ENCODE data around the gene LRRC53.

Gene LRRC53

DNA sequence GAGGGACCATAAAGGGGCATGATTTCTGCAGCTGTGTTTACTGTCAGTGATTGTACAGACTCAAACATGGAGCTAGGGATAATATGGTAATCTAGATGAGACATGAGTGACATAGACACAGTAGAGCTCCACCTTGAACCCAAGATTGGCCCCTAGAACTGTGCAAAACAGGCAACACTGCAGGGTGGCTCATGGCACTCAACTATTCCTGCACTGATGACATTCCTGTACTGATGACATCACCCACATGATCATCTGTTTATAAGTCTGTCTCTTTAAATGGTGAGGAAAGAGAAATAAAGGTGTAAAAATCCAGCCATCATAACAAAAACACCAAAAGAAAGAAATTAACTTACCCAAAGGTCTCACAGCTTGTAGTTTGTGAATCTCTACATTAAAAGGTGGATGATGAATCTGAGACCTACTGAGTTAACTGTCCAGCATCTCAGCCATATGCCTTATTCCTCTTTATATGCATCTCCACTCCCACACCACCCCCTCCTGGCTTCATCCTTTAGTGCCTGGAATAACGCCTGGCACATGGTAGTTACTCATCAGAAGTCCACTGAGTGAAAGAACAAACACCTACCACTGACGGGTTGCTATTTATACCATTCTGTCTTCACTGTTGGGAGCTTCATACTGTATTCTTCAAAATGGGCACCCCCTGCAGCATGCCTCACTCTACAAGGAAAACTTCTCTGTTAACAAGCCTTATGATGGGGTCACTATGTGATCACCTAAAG, at the start of gene LRRC53:
LRRC53 (minus strand) TSS at position 442 of the 746 bp plus-strand sequence. CDS start 29,262 bp downstream, outside the sequence.
- DNase-seq = no peak

DNA sequence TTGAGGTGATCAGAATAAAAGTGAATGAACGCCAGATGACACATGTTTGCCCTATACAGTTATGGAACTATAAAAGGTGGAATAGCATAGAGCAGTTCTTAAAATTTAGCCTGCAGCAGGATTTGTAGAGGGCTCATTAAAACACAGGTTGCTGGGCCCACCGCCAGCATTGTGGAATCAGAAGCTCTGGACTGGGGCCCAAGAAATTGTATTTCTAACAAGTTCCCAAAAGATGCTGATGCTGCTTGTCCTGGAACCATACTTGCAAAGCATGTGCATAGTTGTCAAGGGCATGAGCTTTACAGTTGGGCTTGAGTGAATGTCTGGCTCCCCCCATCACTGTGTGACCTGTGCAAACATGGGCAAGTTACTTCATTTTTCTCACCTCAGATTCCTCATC, 37.5 kb upstream of the LRRC53 start:
- no peak for DNase-seq

GRCh38 chr1:74548961-74549750, 36.7 kb upstream of the LRRC53 start:
- no peak for DNase-seq

GRCh38 chr1:74545821-74546220, 33.4 kb upstream of the LRRC53 start:
- no peak for DNase-seq

DNA sequence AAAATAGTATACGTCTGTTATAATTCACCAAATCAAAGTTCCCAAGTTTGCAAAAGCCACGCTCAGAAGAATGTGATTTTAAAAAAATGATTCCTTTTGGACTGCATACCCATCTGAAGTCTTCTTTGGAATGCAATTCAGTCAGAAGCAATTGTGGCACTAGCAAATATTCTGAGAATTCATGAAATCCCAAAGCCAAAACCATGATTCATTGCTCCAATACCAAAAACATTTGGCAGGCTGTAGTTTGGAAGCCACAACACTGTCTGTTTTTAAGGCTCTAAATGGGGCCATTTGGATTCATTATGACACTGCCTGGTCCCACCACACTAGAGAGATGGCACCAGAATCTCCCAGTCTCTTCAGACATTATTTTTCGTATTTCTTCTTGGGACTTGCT, 21.8 kb upstream of the LRRC53 start:
- DNase-seq = no peak

DNA sequence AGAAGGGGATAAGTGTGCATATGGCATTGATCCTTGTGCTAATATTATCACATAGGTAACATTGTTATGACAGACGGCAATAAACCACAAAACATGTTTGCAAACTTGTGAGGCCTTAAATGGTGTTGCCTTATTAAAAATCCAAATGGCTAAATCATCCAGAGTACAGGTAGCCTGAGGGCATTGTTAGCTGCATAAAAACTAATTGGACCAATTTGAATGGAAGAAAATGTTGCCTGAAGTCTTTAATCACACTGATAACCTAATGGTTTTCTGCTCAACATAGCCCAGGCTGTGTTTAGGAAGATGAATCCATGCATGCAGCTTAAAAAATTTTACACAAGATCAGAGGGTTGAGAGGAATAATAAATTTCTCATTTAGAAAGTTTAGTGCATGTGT, 19.4 kb upstream of the LRRC53 start:
- no peak for DNase-seq

DNA sequence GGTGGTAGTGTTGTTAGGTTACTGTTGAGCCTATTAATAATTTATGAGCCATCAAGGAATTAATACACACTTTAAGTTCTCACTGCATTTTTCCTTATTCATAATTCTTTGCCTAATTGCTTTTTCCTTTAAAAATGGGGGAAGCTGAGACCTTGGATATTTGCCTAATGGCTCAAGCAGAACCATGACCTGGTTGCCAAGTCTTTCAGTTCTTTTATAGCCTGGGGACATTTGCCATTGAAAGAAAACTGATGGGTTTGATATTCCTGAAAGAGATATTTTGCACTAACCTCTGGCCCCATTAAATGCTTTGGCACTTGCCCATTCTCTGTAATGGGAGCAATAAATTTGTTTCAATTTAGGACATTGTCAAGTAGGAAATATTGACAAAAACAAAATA, 18.5 kb upstream of the LRRC53 start:
- DNase-seq = no peak

GRCh38 chr1:74528123-74528522, 15.7 kb upstream of the LRRC53 start:
- DNase-seq = no peak

DNA sequence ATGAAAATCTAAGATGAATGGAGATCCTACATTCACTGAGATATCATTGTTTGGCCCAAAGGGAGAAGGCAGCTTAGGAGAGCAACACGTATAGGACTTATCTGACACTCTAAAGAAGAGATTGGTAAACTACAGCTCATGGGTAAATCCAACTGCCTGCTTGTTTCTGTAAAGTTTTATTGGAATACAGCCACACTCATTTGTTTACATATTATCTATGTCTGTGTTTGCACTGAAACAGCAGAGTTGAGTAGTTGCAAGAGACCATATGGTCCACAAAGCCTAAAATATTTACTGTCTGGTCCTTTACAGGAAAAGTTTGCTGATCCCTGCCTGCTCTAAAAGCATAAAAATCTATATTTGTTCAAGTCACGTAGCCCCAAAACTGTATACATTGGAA, 14.3 kb upstream of the LRRC53 start:
- no peak for DNase-seq

GRCh38 chr1:74523873-74524480, 11.6 kb upstream of the LRRC53 start:
- DNase-seq = no peak

DNA sequence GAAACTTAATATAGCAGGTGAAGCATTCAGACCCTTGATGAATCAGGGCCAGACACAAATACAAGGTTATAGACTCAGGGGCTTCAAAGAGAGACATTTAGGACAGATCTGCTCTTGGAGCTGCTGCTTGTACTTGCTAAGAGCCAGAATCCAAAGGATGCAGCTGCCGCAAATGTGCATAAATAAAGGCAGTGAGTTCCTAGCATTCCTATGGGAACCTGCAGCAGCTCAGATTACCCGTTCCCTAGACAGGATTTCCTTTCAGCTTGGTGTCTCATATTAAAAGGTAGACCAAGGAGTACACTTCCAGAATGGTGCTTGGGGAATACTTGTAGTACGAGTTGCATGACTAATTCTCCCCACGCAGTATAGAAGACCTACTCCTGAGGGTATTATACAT, 9.7 kb upstream of the LRRC53 start:
- no peak for DNase-seq

- DNase-seq = no peak
Measured at GRCh38 chr1:74517599-74518051, 5.2 kb upstream of the LRRC53 start.

- no peak for DNase-seq
Measured at GRCh38 chr1:74513411-74514300, 1.2 kb upstream of the LRRC53 start.

DNA sequence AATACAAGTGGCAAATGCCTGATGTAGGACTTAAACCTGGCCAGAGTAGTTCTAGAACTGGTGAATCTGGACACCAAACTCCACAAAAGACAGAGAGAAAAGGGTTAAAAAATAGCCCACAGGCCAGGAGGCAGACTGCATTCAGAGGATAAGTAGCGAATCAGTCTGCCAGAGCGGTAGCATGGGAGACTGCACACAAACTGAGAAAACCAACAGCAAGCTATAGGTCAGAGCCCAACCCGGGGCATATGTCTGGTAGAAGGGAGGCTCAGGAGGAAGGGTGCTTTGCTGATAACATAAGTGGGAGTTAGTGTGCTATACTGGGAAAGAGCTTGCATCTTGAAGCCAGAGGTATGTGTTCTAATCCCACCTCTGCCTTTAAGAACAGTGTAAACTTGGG, 4.0 kb downstream of the LRRC53 start:
- DNase-seq = no peak

DNA sequence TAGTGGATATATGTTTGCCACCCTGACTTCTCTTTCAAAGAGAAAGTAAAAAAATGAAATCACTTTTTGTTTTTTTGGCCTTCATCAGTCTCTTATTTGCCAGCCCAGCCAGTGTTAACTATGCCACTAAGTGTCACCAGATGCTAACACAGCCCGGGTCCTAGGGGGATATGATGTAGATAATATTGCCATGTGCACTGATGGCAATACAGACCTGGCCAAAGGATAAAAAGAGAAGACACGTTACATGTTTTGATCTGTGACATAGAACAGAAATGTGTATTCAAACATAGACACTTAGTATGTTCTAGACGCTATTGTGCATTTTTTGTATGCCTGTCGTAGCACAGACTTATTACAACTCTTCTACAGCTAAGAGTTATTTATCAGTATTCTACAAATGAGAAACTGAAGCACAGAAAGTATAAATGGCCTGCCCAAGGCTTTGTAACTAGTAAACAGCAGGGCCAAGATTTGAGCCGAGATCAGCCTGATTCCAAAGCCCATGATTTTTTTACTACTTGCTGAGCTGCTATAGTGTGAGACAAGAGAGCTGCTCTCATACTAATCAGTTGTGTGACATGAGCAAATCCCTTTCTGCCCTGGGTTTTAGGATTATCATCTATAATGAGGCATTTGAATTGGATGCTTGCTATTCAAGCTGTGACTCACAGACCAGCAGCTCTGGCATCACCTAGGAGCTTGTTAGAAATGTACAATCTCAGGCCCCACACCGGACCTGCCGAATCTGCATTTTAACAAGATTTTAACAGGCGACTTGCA, 6.3 kb downstream of the LRRC53 start:
- no peak for DNase-seq

DNA sequence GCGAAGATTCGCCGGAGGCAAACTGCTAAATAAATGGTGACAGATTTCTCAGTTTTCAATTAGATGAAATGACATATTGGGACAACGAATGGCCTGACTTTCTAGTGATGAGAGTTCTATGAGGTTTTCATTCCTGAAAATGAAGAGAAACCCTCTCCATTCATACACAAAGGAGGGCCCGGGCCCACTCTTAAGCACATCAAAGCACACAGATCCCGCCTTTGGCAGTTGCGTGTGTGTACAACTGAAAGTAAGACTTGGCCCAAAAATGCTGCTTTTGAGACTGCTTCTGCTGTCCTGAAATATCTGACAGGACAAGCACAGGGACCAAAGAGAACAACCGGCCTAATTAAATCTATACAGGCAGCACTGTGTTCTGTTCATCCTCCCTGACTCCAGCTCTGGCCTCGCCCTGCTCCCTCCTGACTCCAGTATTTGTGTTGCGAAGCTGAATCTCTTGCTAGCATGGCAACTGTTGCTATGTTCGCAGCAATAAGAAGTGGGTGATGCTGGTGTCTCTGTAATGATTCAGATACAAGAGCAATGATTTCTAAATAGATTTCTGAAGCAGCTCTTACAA, 7.4 kb downstream of the LRRC53 start:
- peak; percentile 78 for DNase-seq

DNA sequence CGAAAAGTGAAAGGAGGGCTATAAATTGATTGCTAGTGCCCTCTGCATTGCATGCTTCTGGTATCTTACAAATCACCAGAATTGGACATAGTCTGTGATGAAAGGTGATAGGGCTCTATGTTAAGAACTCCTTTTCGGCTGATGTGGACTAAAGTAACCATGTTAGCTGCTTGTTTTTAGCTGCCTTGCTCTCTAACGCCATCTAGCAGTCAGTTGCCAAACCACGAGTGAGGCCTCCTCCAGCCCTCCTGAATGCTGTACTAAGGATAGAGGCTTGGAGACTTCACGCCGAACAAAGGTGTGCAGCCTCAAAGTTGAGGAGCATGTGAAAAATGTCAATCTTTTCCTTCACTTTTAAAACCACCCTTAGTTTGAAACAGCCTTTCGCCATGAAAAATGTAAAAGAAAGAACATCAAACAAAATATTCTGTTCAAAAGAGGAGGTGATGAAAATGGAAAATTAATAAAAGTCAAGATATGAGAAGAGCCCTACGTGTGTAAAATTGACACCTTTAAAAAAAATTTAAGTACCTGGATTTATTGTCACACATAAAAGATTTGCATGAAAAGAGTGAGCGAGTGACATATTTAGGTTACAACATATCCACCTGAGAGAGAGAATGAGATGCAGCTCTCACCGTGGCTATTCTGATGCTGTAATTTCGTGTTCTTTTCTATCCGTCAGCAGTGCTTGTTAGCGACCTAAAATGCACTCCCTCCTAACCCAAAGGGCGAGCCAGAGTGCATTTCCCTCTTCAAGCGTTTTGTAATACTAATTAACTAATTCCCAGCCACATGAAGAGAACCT, 8.1 kb downstream of the LRRC53 start:
- DNase-seq = peak; percentile 56

- DNase-seq = no peak
Measured at GRCh38 chr1:74502858-74503257, 9.6 kb downstream of the LRRC53 start.

- DNase-seq = no peak
Measured at GRCh38 chr1:74502432-74502831, 10.0 kb downstream of the LRRC53 start.

GRCh38 chr1:74498901-74499300, 13.5 kb downstream of the LRRC53 start:
- no peak for DNase-seq

GRCh38 chr1:74496669-74497068, 15.7 kb downstream of the LRRC53 start:
- no peak for DNase-seq

All from NCI-H510A (cell line).